ENCODE data around the gene RFTN1. TPM values are rescaled to one million over a fixed set of nuclear protein-coding genes. Genes with fewer than 3 reads are reported as not detected.

Gene RFTN1
- total RNA-seq, 6 experiments from 2014 or later = 15.1 to 36.0 (median 19.8) TPM

DNA sequence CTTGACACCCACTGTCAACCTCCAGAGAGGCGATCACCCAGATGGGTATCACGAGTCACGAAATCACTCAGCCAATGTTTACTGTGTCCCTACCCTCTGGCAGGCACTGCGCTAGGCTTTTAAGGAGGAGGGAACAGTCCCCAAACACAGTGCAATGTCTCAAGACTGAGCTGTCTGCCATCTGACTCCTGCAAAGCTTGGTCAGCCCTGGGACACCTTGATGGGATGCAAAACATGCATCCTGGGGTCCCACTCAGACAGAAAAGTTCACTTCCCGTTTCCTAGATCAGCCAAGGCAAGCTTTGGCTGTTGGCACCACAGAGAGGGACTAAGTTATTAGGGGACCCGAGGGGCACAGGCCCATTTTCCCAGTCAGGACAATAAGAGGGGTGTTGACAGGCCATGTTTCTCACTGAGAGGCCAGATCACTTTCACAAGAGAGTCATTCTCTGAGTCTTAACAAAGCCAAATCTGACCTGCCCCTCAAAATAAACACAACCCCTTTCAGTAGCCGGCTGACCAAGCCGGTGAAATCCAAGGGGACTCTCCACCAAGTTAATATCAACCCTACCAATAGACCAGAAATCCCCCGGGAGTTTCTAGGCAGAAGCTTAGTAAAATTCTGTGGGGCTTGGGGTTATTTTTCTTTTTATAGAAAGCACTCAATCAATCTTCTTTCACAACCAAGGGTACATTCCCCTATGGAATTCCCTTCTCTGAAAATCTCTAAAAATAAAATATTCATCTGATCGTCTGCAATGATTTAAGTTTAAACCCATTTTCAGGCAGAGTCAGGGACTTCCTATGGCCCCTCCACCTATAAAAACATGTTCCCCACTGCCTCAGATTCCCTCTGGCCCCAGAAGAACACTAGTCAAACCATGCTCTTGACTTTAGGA, 3.5 kb downstream of the RFTN1 start:
- TF ChIP-seq, protein P1, sequence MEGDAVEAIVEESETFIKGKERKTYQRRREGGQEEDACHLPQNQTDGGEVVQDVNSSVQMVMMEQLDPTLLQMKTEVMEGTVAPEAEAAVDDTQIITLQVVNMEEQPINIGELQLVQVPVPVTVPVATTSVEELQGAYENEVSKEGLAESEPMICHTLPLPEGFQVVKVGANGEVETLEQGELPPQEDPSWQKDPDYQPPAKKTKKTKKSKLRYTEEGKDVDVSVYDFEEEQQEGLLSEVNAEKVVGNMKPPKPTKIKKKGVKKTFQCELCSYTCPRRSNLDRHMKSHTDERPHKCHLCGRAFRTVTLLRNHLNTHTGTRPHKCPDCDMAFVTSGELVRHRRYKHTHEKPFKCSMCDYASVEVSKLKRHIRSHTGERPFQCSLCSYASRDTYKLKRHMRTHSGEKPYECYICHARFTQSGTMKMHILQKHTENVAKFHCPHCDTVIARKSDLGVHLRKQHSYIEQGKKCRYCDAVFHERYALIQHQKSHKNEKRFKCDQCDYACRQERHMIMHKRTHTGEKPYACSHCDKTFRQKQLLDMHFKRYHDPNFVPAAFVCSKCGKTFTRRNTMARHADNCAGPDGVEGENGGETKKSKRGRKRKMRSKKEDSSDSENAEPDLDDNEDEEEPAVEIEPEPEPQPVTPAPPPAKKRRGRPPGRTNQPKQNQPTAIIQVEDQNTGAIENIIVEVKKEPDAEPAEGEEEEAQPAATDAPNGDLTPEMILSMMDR (IDR thresholded peaks at IDR 0.05) = no peak
- TF ChIP-seq POLR2A (IDR thresholded peaks at IDR 0.05) = no peak
- intact Hi-C loops (cut with DNase I) = no loop called here
- DNase-seq (no peak), ATAC-seq (no peak)
- H3K27ac ChIP-seq = peak overlapping the region in 1 of 3 donors; percentile 25
- no peaks in the 10 kb centered on the region for H3K27me3 ChIP-seq
- 10% methylated on average over 7 of the region's 10 CpGs for WGBS (ENCODE audit: insufficient coverage, low coverage, low lambda C conversion rate, missing lambda C conversion rate)
- H3K9me3 ChIP-seq = no peaks in the 10 kb centered on the region
- peaks cover 0 to 34% (median 16%) of the 10 kb centered on the region in 4 donors for H3K4me1 ChIP-seq
- H3K36me3 ChIP-seq = no peaks in the 10 kb centered on the region
- no peak overlapping the region for H3K4me3 ChIP-seq

DNA sequence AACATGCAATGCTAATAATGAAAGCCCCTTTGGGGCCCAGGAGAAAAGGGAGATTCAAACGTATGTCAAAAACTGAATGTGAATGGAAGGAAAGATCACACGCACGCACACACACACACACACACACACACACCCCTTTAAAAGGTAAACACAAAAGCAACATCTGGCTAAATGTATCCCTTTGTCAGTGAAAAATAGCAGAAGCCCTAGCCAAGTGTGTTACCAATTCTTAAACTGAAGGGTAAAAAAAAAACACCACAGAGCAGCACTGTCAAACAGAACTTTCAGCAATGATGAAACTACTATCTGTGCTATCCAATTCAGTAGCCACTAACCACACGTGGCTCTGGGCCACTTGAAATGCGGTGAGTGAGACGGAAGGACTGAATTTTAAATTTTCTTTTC, 4.9 kb downstream of the RFTN1 start:
- DNase-seq (no peak), ATAC-seq (no peak)
- Histone ChIP-seq H3K27ac (no peak overlapping the region), H3K36me3 (no peaks in the 10 kb centered on the region), H3K4me3 (no peak overlapping the region), H3K4me1 (peaks cover 0 to 34% (median 16%) of the 10 kb centered on the region in 4 donors), H3K27me3 (no peaks in the 10 kb centered on the region), H3K9me3 (no peaks in the 10 kb centered on the region)
- no peak for TF ChIP-seq POLR2A (IDR thresholded peaks at IDR 0.05)
- TF ChIP-seq, protein P1 (IDR thresholded peaks at IDR 0.05) = no peak
- intact Hi-C loops (cut with DNase I) = no loop called here
- 12% methylated on average over 6 of the region's 6 CpGs for WGBS (ENCODE audit: insufficient coverage, low coverage, low lambda C conversion rate, missing lambda C conversion rate)

DNA sequence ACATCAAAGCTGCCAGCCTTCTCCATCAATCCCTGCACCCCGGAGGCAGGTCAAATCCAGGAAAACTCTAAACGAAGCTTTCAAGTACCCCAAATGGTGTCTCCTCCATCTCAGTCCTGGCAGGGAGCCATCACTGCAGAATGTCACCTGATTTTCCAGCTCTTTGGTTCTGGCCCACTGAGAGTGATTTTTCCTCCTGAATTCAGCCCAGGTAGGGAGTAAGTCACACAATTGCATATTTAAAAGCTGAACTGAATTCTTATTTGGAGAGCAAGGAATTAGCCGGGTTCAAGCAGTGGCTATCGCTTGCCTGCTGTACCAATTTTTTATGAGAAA, 5.3 kb downstream of the RFTN1 start:
- ATAC-seq (no peak), DNase-seq (no peak)
- no peak overlapping the region for H3K27ac ChIP-seq
- H3K9me3 ChIP-seq = no peaks in the 10 kb centered on the region
- intact Hi-C loops (cut with DNase I) = no loop called here
- H3K4me1 ChIP-seq = peaks cover 0 to 34% (median 16%) of the 10 kb centered on the region in 4 donors
- H3K36me3 ChIP-seq = no peaks in the 10 kb centered on the region
- no peak for TF ChIP-seq POLR2A (IDR thresholded peaks at IDR 0.05)
- TF ChIP-seq, protein P1 (IDR thresholded peaks at IDR 0.05) = no peak
- H3K27me3 ChIP-seq = no peaks in the 10 kb centered on the region
- H3K4me3 ChIP-seq = no peak overlapping the region
- 58% methylated on average over 4 of the region's 4 CpGs for WGBS (ENCODE audit: insufficient coverage, low coverage, low lambda C conversion rate, missing lambda C conversion rate)

DNA sequence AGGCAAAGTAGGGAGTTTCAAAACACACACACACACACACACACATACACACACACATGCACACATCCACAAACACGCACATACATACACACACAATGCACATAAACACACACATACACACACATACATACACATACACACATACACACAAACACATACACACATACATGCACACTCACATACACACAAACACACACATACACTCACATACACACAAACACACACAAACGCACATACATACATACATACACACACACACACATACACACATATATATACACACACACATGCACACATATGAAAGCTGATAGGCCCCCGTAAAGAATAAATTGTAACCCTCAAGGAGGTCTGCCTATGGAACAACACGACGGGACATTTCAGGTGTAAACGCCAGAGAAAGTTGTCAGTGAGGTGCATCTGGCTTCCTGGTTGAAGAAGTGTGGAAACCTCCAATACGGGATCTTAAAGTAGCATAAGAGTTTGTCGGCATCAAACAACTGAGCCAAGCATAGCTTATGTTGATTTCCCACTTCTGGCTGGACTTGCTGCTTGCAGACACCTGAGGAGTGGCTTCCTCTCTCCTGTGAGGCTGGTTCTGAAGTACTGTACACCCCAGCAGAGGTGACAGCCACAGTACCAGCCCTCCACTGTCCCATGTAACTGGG, 5.8 kb downstream of the RFTN1 start:
- Histone ChIP-seq H3K36me3 (no peaks in the 10 kb centered on the region), H3K9me3 (no peaks in the 10 kb centered on the region), H3K27ac (no peak overlapping the region), H3K27me3 (no peaks in the 10 kb centered on the region), H3K4me1 (peaks cover 0 to 34% (median 16%) of the 10 kb centered on the region in 4 donors), H3K4me3 (no peak overlapping the region)
- no peak for ATAC-seq
- intact Hi-C loops (cut with DNase I) = no loop called here
- 69% methylated on average over 8 of the region's 8 CpGs for WGBS (ENCODE audit: insufficient coverage, low coverage, low lambda C conversion rate, missing lambda C conversion rate)
- no peak for DNase-seq
- TF ChIP-seq POLR2A (IDR thresholded peaks at IDR 0.05) = no peak
- TF ChIP-seq, protein P1 (IDR thresholded peaks at IDR 0.05) = no peak
